HEK293 (cell line): Measurements from ENCODE around the gene TCEANC2.

Experiments used
- CTCF ChIA-PET: fragments of 350-600 bp; formaldehyde crosslinking; extraction: SDS; loops from one replicate; lab custom pipeline; 2021; ENCODE audit warnings: antibody characterized with exemption; lab: Yijun Ruan, JAX
- POLR2A ChIA-PET: fragments of 300-600 bp; formaldehyde crosslinking; extraction: SDS; loops from one replicate; lab custom pipeline; 2020; ENCODE audit warnings: antibody characterized with exemption, inconsistent platforms; lab: Yijun Ruan, JAX
- H3K27ac ChIP-seq: fragments of 200-500 bp; sonication (Bioruptor generic); 2 replicates; pipeline ENCODE4 v1.5.1; 2014; ENCODE audit warnings: low read depth, low read length, control low read depth, inconsistent platforms; ENCODE audit errors: extremely low read depth
- H3K36me3 ChIP-seq, 2 experiments: fragments of 200-500 bp in 1 of 2; sonication (Bioruptor generic) in 1 of 2; 1 replicate in 1 of 2; 2 replicates in 1 of 2; pipeline ENCODE4 v1.5.1; 2014 to 2017; ENCODE audit warnings: inconsistent platforms in 2 of 2, low read length in 2 of 2; ENCODE audit not compliant: control insufficient read depth in 2 of 2, insufficient read depth in 1 of 2
- H3K4me1 ChIP-seq: fragments of 200-500 bp; sonication (Bioruptor generic); 2 replicates; pipeline ENCODE4 v1.5.1; 2014; ENCODE audit warnings: mild to moderate bottlenecking, low read length, inconsistent platforms; ENCODE audit not compliant: control insufficient read depth, insufficient read depth
- H3K4me3 ChIP-seq: 2 replicates; pipeline ENCODE4 v1.5.1; 2011; ENCODE audit warnings: low read depth, mild to moderate bottlenecking, control low read depth, low read length, moderate library complexity
- H3K9me3 ChIP-seq: fragments of 200-500 bp; sonication (Bioruptor generic); 2 replicates; pipeline ENCODE4 v1.5.1; 2014; ENCODE audit warnings: low read depth, low read length, inconsistent platforms; ENCODE audit not compliant: control insufficient read depth, insufficient read depth
- KLF1 ChIP-seq: fragments of 450-650 bp; formaldehyde crosslinking; IDR thresholded peaks from 2 replicates; pipeline ENCODE4 v1.5.1; 2016; ENCODE audit warnings: missing biosample characterization, missing genetic modification characterization
- SP2 ChIP-seq: fragments of 450-650 bp; formaldehyde crosslinking; IDR thresholded peaks from 2 replicates; pipeline ENCODE4 v1.5.1; 2016; ENCODE audit warnings: missing biosample characterization, missing genetic modification characterization
- ZNF112 ChIP-seq: fragments of 450-650 bp; formaldehyde crosslinking; IDR thresholded peaks from 2 replicates; pipeline ENCODE4 v1.5.0; 2017; ENCODE audit warnings: missing biosample characterization, missing genetic modification characterization
- ZNF133 ChIP-seq: fragments of 450-650 bp; formaldehyde crosslinking; IDR thresholded peaks from 2 replicates; pipeline ENCODE4 v1.5.1; 2016; ENCODE audit warnings: missing biosample characterization, missing genetic modification characterization
- ZNF239 ChIP-seq: fragments of 450-650 bp; formaldehyde crosslinking; IDR thresholded peaks from 2 replicates; pipeline ENCODE4 v1.5.1; 2016; ENCODE audit warnings: missing biosample characterization, missing genetic modification characterization
- ZNF341 ChIP-seq: fragments of 450-650 bp; formaldehyde crosslinking; IDR thresholded peaks from 2 replicates; pipeline ENCODE4; 2016; ENCODE audit warnings: low read depth, missing biosample characterization, missing genetic modification characterization
- ZNF391 ChIP-seq: fragments of 450-650 bp; formaldehyde crosslinking; IDR thresholded peaks from 2 replicates; pipeline ENCODE4 v1.5.1; 2016; ENCODE audit warnings: low read depth, missing biosample characterization, missing genetic modification characterization, borderline replicate concordance
- ZNF404 ChIP-seq: fragments of 450-650 bp; formaldehyde crosslinking; IDR thresholded peaks from 2 replicates; pipeline ENCODE4 v1.5.1; 2017; ENCODE audit warnings: missing biosample characterization, missing genetic modification characterization
- ZNF585B ChIP-seq: fragments of 450-650 bp; formaldehyde crosslinking; IDR thresholded peaks from 2 replicates; pipeline ENCODE4 v1.5.1; 2016; ENCODE audit warnings: missing biosample characterization, missing genetic modification characterization
- ZNF600 ChIP-seq: fragments of 450-650 bp; formaldehyde crosslinking; IDR thresholded peaks from 2 replicates; pipeline ENCODE4 v1.5.1; 2016; ENCODE audit warnings: missing biosample characterization, missing genetic modification characterization
- ZNF660 ChIP-seq: fragments of 450-650 bp; IDR thresholded peaks from 2 replicates; pipeline ENCODE4 v1.5.1; 2018; ENCODE audit warnings: missing biosample characterization, mild to moderate bottlenecking, missing genetic modification characterization
- ZNF843 ChIP-seq: fragments of 450-650 bp; formaldehyde crosslinking; IDR thresholded peaks from 2 replicates; pipeline ENCODE4 v1.5.1; 2016; ENCODE audit warnings: missing biosample characterization, missing genetic modification characterization
- ZSCAN30 ChIP-seq: fragments of 450-650 bp; IDR thresholded peaks from 2 replicates; pipeline ENCODE4 v1.5.1; 2018; ENCODE audit warnings: missing biosample characterization, mild to moderate bottlenecking, missing genetic modification characterization, moderate library complexity
- TF ChIP-seq, protein P1 (sequence below): fragments of 450-650 bp; formaldehyde crosslinking; IDR thresholded peaks from 2 replicates; pipeline ENCODE4 v1.5.1; 2016; ENCODE audit warnings: missing biosample characterization, missing genetic modification characterization
- TF ChIP-seq, protein P2 (sequence below): fragments of 450-650 bp; formaldehyde crosslinking; IDR thresholded peaks from 2 replicates; pipeline ENCODE4 v1.5.1; 2016; ENCODE audit warnings: missing biosample characterization, missing genetic modification characterization
- TF ChIP-seq, protein P3 (sequence below): sonication (generic); formaldehyde crosslinking; IDR thresholded peaks from 2 replicates; pipeline ENCODE4 v1.8.1; 2022; ENCODE audit warnings: mild to moderate bottlenecking, moderate library complexity, missing genetic modification reagents
- TF ChIP-seq, protein P4 (sequence below): fragments of 450-650 bp; formaldehyde crosslinking; IDR thresholded peaks from 2 replicates; pipeline ENCODE4 v1.5.1; 2016; ENCODE audit warnings: missing biosample characterization, missing genetic modification characterization, low read depth

TCEANC2 gene

DNA sequence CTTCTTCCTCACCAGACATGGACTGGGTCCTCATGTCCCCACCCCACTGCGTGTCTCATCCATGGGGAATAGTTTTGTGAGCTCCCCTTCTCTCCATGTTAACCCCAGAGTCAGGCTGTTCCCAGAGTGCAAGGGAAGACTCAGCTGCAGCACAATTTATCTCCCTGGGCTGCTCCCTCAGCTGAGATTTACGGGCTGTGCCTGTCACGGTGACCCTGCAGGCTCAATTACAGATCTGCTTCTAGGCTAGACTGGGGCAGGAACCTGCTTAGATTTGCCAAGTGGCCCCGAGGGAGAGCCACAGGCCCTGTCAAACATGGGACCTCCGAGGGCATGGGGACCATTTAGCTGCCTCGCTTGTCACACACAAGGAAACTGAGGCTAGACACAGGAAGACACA, 61.5 kb downstream of the TCEANC2 start (continued):
- TF ChIP-seq, protein P1, sequence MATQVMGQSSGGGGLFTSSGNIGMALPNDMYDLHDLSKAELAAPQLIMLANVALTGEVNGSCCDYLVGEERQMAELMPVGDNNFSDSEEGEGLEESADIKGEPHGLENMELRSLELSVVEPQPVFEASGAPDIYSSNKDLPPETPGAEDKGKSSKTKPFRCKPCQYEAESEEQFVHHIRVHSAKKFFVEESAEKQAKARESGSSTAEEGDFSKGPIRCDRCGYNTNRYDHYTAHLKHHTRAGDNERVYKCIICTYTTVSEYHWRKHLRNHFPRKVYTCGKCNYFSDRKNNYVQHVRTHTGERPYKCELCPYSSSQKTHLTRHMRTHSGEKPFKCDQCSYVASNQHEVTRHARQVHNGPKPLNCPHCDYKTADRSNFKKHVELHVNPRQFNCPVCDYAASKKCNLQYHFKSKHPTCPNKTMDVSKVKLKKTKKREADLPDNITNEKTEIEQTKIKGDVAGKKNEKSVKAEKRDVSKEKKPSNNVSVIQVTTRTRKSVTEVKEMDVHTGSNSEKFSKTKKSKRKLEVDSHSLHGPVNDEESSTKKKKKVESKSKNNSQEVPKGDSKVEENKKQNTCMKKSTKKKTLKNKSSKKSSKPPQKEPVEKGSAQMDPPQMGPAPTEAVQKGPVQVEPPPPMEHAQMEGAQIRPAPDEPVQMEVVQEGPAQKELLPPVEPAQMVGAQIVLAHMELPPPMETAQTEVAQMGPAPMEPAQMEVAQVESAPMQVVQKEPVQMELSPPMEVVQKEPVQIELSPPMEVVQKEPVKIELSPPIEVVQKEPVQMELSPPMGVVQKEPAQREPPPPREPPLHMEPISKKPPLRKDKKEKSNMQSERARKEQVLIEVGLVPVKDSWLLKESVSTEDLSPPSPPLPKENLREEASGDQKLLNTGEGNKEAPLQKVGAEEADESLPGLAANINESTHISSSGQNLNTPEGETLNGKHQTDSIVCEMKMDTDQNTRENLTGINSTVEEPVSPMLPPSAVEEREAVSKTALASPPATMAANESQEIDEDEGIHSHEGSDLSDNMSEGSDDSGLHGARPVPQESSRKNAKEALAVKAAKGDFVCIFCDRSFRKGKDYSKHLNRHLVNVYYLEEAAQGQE (tag by site-specific recombination): no peak

DNA sequence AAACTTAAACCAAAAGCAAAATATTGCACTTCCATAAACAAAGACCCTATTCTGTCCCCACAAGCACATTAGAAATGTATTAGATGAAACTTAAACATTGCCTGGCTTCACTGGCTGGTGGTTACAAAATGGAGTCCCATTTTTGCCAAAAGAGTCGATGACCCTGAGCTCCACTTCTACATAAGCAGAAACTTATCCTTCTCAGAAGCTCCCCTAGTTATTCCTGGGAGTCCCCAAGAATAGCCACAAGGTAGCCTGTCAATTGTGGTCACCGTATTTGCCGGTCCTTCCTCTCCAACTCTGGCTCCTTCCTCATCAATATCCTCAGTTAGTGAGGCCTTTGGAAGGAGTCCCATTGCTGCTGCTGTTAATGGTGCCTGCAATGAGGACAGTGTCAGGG, 62.1 kb downstream of the TCEANC2 start:
- no peaks in the 10 kb centered on the region for H3K4me1 ChIP-seq
- no peak overlapping the region for H3K4me3 ChIP-seq
- TF ChIP-seq, protein P2, sequence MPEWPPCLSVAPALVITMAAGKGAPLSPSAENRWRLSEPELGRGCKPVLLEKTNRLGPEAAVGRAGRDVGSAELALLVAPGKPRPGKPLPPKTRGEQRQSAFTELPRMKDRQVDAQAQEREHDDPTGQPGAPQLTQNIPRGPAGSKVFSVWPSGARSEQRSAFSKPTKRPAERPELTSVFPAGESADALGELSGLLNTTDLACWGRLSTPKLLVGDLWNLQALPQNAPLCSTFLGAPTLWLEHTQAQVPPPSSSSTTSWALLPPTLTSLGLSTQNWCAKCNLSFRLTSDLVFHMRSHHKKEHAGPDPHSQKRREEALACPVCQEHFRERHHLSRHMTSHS (tag by site-specific recombination): no peak
- TF ChIP-seq ZNF404 (tag by site-specific recombination) (no peak), ZNF133 (peak; percentile 69), ZNF391 (no peak)
- TF ChIP-seq, all 188 proteins: peak for 1
- ChIA-PET CTCF (interaction anchor here (0.6 to 2.9 kb wide), 4 partner anchors 10 to 262 kb away, joined by 3 to 12 read pairs (median 4); no protein-coding TSS in a partner anchor), POLR2A (no interaction called here)
- Histone ChIP-seq H3K36me3 (no peaks in the 10 kb centered on the region), H3K9me3 (no peaks in the 10 kb centered on the region), H3K27ac (no peak overlapping the region)

DNA sequence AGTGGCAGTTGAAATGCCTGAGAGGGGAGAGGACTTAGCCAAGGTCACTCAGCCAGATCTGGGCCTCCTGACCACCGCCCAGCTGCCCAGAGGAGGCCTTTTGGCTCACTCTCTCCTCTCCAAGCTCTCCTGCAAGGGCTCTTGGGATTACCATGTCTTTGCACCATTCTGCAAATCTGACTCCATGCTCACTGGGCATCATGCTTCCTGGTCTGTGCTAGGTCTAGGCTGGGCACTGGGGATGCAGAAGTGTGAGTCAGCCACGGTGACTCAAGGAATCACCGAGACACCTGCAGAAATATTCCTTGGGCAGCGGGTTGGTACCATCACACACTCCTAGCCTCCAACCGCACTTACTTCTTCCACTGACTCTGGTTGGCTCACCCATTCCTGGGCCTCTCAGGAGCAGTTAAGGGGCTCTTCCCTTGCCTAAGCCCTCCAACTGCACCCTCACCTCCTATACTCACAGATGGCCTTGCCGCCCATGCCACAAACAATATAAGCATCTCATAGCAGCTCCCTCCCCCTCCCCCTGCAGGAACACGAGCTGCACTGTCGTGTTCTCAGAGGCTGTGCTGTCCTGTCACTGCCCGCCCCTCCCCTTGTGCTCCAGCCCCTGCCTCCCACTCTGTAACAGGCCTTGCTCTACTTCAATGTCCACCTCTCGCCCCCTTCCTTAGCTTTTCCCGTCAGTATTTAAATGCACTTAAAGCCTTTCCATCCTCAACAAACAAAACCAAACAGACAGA, 64.6 kb downstream of the TCEANC2 start:
- TF ChIP-seq ZNF843 (tag by site-specific recombination) (no peak), ZNF585B (tag by site-specific recombination) (no peak), ZNF133 (no peak), ZNF341 (tag by site-specific recombination) (peak; percentile 77), ZSCAN30 (no peak), ZNF239 (tag by site-specific recombination) (no peak), ZNF660 (tag by site-specific recombination) (no peak), KLF1 (tag by site-specific recombination) (peak; percentile 0; the same call in 1 of the 2 replicates), ZNF600 (peak; percentile 36; the same call in 1 of the 2 replicates), SP2 (no peak), ZNF112 (no peak)
- TF ChIP-seq, protein P3, sequence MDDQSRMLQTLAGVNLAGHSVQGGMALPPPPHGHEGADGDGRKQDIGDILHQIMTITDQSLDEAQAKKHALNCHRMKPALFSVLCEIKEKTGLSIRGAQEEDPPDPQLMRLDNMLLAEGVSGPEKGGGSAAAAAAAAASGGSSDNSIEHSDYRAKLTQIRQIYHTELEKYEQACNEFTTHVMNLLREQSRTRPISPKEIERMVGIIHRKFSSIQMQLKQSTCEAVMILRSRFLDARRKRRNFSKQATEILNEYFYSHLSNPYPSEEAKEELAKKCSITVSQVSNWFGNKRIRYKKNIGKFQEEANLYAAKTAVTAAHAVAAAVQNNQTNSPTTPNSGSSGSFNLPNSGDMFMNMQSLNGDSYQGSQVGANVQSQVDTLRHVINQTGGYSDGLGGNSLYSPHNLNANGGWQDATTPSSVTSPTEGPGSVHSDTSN: no peak
- TF ChIP-seq, protein P4, sequence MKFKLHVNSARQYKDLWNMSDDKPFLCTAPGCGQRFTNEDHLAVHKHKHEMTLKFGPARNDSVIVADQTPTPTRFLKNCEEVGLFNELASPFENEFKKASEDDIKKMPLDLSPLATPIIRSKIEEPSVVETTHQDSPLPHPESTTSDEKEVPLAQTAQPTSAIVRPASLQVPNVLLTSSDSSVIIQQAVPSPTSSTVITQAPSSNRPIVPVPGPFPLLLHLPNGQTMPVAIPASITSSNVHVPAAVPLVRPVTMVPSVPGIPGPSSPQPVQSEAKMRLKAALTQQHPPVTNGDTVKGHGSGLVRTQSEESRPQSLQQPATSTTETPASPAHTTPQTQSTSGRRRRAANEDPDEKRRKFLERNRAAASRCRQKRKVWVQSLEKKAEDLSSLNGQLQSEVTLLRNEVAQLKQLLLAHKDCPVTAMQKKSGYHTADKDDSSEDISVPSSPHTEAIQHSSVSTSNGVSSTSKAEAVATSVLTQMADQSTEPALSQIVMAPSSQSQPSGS (tag by site-specific recombination): no peak
- TF ChIP-seq, all 188 proteins: peak for 3
- POLR2A ChIA-PET: interaction anchor here (0.6 to 1.3 kb wide), 2 partner anchors 82 to 866 kb away, joined by 3 read pairs; partner anchors contain the start of genes CYB5RL and MRPL37
- Histone ChIP-seq H3K4me1 (no peaks in the 10 kb centered on the region), H3K36me3 (no peaks in the 10 kb centered on the region), H3K9me3 (no peaks in the 10 kb centered on the region), H3K27ac (no peak overlapping the region), H3K4me3 (no peak overlapping the region)
- CTCF ChIA-PET: interaction anchor here (0.6 to 1.1 kb wide), 3 partner anchors 15 to 121 kb away, joined by 3 to 4 read pairs (median 3); no protein-coding TSS in a partner anchor
